Keratinocyte (primary cell): ENCODE results near the gene KPNA5. TPM values are rescaled to one million over a fixed set of nuclear protein-coding genes. Genes with fewer than 3 reads are reported as not detected.

ENCODE experiments used
- DNase-seq: peaks from one replicate; pipeline ENCODE4 v3.0.0-alpha.2; 2011; ENCODE audit warnings: low read depth, missing footprints, low spot score
- FAIRE-seq: peaks from 2 replicates; lab custom pipeline; 2011; peaks lifted over from hg19 to GRCh38; lab: Jason Lieb, UNC
- H2AFZ ChIP-seq: 2 replicates; pipeline ENCODE4 v1.6.0; 2012; ENCODE audit warnings: low read length, control low read depth, inconsistent platforms; ENCODE audit not compliant: control insufficient read depth
- H3K27ac ChIP-seq: 2 replicates; pipeline ENCODE4 v1.5.1; 2011; ENCODE audit warnings: low read length; ENCODE audit not compliant: control insufficient read depth, insufficient read depth
- H3K27me3 ChIP-seq: 3 replicates; pipeline ENCODE4 v1.6.0; 2011; ENCODE audit warnings: low read length; ENCODE audit not compliant: control insufficient read depth, insufficient read depth; ENCODE audit errors: extremely low read depth
- H3K36me3 ChIP-seq, 2 experiments: 2 replicates in 1 of 2; 3 replicates in 1 of 2; pipeline ENCODE4 v1.5.1; 2011; ENCODE audit warnings: low read length in 2 of 2, mild to moderate bottlenecking in 1 of 2; ENCODE audit not compliant: control insufficient read depth in 2 of 2, insufficient read depth in 2 of 2; ENCODE audit errors: extremely low read depth in 1 of 2
- H3K4me1 ChIP-seq: 3 replicates; pipeline ENCODE4 v1.5.1; 2011; ENCODE audit warnings: low read length; ENCODE audit not compliant: control insufficient read depth, insufficient read depth; ENCODE audit errors: extremely low read depth
- H3K4me2 ChIP-seq: 3 replicates; pipeline ENCODE4 v1.6.0; 2011; ENCODE audit warnings: low read depth, low read length; ENCODE audit not compliant: control insufficient read depth, insufficient read depth; ENCODE audit errors: extremely low read depth
- H3K4me3 ChIP-seq, 3 experiments: fragments of 200-600 bp in 1 of 3; sonication (generic) in 1 of 3; 2 replicates in 2 of 3; 3 replicates in 1 of 3; pipeline ENCODE4 v1.5.1; 2011 to 2016; ENCODE audit warnings: low read length in 3 of 3, mild to moderate bottlenecking in 3 of 3, control low read depth in 2 of 3, inconsistent platforms in 1 of 3, low read depth in 1 of 3, mixed read lengths in 1 of 3, mixed run types in 1 of 3, moderate library complexity in 1 of 3; ENCODE audit not compliant: control insufficient read depth in 2 of 3, insufficient read depth in 2 of 3; ENCODE audit errors: extremely low read depth in 1 of 3
- H3K79me2 ChIP-seq: 2 replicates; pipeline ENCODE4 v1.6.0; 2012; ENCODE audit warnings: low read length; ENCODE audit not compliant: control insufficient read depth, insufficient read depth
- H3K9ac ChIP-seq: 3 replicates; pipeline ENCODE4 v1.6.0; 2011; ENCODE audit warnings: low read length; ENCODE audit not compliant: control insufficient read depth, insufficient read depth; ENCODE audit errors: extremely low read depth
- H3K9me1 ChIP-seq: 3 replicates; pipeline ENCODE4 v1.6.0; 2011; ENCODE audit warnings: low read length; ENCODE audit not compliant: control insufficient read depth, insufficient read depth; ENCODE audit errors: extremely low read depth
- H3K9me3 ChIP-seq: 2 replicates; pipeline ENCODE4 v1.5.1; 2012; ENCODE audit warnings: low read depth, low read length; ENCODE audit not compliant: control insufficient read depth
- H4K20me1 ChIP-seq: 3 replicates; pipeline ENCODE4 v1.6.0; 2011; ENCODE audit warnings: low read length; ENCODE audit not compliant: control insufficient read depth, insufficient read depth; ENCODE audit errors: extremely low read depth
- EZH2 ChIP-seq: IDR thresholded peaks from one replicate; pipeline ENCODE4 v1.6.1; 2012; ENCODE audit warnings: inconsistent platforms, mild to moderate bottlenecking, low read length, moderate library complexity
- dilution Hi-C: fragments of 300-500 bp; cut with MboI; formaldehyde crosslinking; loops from one replicate; pipeline ENCODE4 v1.7.0; 2020; ENCODE audit warnings: low sequenced_read_pairs; ENCODE audit not compliant: extremely low pct_ligation_motif_present
- polyA plus RNA-seq, 5 experiments: library from polyadenylated mRNA; depleted of rRNA in 3 of 5; stranded (reverse) in 3 of 5; stranded (forward) in 1 of 5; unstranded in 1 of 5; fragments of >200 nt; gene quantifications; 1 replicate in 1 of 5; 2 replicates in 3 of 5; 3 replicates in 1 of 5; pipeline versions ENCODE4 v1.2.1 to v1.2.3, GENCODE V29; 2011 to 2012; ENCODE audit warnings: missing spikeins in 2 of 5, low read depth in 1 of 5, low replicate concordance in 1 of 5
- TF ChIP-seq, protein P1 (sequence below), 3 experiments: IDR thresholded peaks in 1 of 3; conservative IDR thresholded peaks in 1 of 3; optimal IDR thresholded peaks in 1 of 3; 2 replicates in 2 of 3; 3 replicates in 1 of 3; pipeline versions ENCODE3 to v1.5.1; 2011; ENCODE audit warnings: low read length in 3 of 3, mild to moderate bottlenecking in 3 of 3, moderate library complexity in 2 of 3, control low read depth in 1 of 3, inconsistent platforms in 1 of 3; ENCODE audit not compliant: insufficient read depth in 2 of 3; ENCODE audit errors: extremely low read depth in 1 of 3

Gene KPNA5
- polyA plus RNA-seq, 1 donor (not counting 4 experiments of a cell fraction or from before 2014, with no cell fraction given), result 3.1 TPM

GRCh38 chr6:116763048-116763447 lies 82.0 kb downstream of the KPNA5 start:
- peaks cover 3% of the 10 kb centered on the region for H4K20me1 ChIP-seq
- no peaks in the 10 kb centered on the region for H3K36me3 ChIP-seq
- no peaks in the 10 kb centered on the region for H3K4me1 ChIP-seq
- no peak overlapping the region for H3K27ac ChIP-seq
- no peaks in the 10 kb centered on the region for H3K9me1 ChIP-seq
- no peak for FAIRE-seq
- no peaks in the 10 kb centered on the region for H3K9me3 ChIP-seq
- dilution Hi-C loops, result no loop called here
- H2AFZ ChIP-seq, result no peak overlapping the region
- H3K9ac ChIP-seq, result no peak overlapping the region
- H3K4me3 ChIP-seq, result no peak overlapping the region
- no peak overlapping the region for H3K4me2 ChIP-seq
- no peaks in the 10 kb centered on the region for H3K79me2 ChIP-seq
- no peak for TF ChIP-seq EZH2
- TF ChIP-seq, protein P1, sequence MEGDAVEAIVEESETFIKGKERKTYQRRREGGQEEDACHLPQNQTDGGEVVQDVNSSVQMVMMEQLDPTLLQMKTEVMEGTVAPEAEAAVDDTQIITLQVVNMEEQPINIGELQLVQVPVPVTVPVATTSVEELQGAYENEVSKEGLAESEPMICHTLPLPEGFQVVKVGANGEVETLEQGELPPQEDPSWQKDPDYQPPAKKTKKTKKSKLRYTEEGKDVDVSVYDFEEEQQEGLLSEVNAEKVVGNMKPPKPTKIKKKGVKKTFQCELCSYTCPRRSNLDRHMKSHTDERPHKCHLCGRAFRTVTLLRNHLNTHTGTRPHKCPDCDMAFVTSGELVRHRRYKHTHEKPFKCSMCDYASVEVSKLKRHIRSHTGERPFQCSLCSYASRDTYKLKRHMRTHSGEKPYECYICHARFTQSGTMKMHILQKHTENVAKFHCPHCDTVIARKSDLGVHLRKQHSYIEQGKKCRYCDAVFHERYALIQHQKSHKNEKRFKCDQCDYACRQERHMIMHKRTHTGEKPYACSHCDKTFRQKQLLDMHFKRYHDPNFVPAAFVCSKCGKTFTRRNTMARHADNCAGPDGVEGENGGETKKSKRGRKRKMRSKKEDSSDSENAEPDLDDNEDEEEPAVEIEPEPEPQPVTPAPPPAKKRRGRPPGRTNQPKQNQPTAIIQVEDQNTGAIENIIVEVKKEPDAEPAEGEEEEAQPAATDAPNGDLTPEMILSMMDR (optimal IDR thresholded peaks at IDR 0.05 in 1 of 3, IDR thresholded peaks at IDR 0.05 in 1 of 3, conservative IDR thresholded peaks at IDR 0.05 in 1 of 3; ENCODE audit: extremely low read depth in 1 of 3, insufficient read depth in 2 of 3, low read length in 3 of 3), result no peak
- peaks cover 31% of the 10 kb centered on the region for H3K27me3 ChIP-seq
- no peak for DNase-seq

DNA sequence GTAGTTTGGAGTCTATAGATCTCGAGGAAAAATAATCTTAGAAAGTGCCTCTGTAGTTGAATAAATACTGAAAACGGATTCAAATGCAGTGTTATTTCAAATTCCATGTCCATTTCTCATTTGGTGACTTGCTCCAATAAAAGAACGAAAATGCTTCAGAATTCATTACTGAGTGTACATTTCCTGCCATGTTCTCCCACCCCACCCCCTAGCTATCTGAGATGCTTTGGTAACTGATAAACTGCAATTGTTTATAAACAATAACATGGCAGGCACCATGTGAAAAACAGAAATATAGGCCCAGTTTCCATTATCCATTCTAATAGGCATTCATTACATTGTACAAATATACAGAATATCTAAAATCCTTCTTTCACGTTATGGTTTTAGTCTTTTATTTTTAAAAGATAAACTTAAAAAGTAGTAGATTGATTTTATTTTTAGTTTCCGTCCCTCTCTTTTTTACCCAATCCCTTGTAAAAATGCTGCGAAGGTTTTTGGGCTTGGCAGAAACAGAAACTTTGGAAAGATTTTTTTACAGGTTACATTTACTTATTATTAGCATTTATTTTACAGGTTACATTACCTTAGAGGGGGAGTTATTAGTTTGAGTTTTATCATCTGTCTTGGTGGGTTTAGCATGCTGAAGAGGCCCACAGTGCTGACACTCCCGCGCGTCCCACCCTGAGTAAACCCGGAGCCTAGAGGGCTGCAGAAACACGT lies 83.1 kb downstream of the KPNA5 start:
- no peak overlapping the region for H3K27ac ChIP-seq
- H3K9me1 ChIP-seq, result no peaks in the 10 kb centered on the region
- H3K4me2 ChIP-seq, result no peak overlapping the region
- peaks cover 31% of the 10 kb centered on the region for H3K27me3 ChIP-seq
- DNase-seq (no peak), FAIRE-seq (no peak)
- no peaks in the 10 kb centered on the region for H3K9me3 ChIP-seq
- H3K4me1 ChIP-seq, result no peaks in the 10 kb centered on the region
- dilution Hi-C loops, result no loop called here
- H2AFZ ChIP-seq, result no peak overlapping the region
- no peaks in the 10 kb centered on the region for H3K79me2 ChIP-seq
- TF ChIP-seq EZH2, result no peak
- TF ChIP-seq, protein P1 (optimal IDR thresholded peaks at IDR 0.05 in 1 of 3, IDR thresholded peaks at IDR 0.05 in 1 of 3, conservative IDR thresholded peaks at IDR 0.05 in 1 of 3; ENCODE audit: extremely low read depth in 1 of 3, insufficient read depth in 2 of 3, low read length in 3 of 3), result no peak
- no peaks in the 10 kb centered on the region for H3K36me3 ChIP-seq
- H3K9ac ChIP-seq, result no peak overlapping the region
- peaks cover 3% of the 10 kb centered on the region for H4K20me1 ChIP-seq
- no peak overlapping the region for H3K4me3 ChIP-seq
